ENCODE results near the gene RTN4R.
A peak's percentile ranks its signal among the peaks of the same experiment; 100 is the strongest.

Gene RTN4R

DNA sequence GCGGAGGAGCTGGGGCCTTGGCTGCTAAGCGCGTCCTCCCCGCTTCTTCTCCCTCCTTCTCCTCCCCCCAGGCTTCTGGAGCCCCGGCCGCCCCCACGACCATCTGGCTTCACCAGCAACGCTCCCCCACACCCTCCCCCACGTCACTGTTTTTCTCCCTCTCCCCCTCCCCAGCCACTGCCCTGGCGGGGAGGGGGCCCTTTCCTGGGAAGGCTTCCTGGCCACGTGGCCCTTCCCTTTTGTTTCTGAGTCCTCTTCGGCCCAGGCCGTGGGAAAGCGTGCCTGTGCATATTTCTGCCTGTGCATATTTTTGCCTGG is 27.7 kb downstream of the RTN4R start:
- DNase-seq (ENCODE audit: low read depth): no peak
- no peak for TF ChIP-seq CTCF (IDR thresholded peaks at IDR 0.05; ENCODE audit: insufficient read depth, low read depth, low read length, missing control alignments)
- H3K4me3 ChIP-seq (ENCODE audit: low read length): no peak overlapping the region

DNA sequence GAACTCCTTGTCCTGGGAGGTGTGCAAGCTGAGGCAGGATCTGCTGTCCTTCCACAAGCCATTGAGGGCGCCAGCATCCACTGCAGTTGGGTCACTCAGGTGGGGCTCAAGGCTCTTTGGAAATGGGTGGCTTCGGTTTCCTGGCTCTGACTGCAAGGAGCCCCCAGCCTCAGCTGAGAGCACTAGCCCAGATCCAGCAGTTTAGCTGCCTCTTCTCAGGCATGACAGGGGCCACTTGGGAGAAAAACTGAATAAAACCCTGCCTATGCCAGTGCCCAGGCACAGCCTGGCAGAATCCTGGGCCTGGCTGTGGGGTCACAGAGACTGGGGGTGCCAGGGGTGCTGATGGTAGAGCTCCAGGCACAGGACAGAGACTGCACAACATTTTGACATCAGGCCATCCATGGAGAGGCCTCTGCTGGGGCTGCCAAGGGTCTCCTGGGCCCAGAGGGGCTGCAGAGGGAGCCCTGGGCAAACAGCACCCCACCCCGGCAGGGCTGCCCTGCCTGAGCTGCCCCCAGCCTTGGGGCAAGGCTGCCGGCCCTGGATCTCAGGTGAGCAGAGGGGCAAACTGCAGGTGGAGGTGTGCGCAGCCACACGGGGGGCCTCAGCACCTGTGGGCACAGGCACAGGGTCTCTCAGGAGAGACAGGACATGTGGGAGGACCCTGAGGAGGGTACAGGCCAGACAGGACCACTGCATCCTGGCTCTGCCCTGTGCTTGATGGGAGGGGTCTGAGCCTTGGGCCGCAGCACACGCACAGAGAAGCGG is 28.3 kb downstream of the RTN4R start:
- no peak overlapping the region for H3K4me3 ChIP-seq (ENCODE audit: low read length)
- DNase-seq (ENCODE audit: low read depth): no peak
- TF ChIP-seq CTCF (IDR thresholded peaks at IDR 0.05; ENCODE audit: insufficient read depth, low read depth, low read length, missing control alignments): no peak

DNA sequence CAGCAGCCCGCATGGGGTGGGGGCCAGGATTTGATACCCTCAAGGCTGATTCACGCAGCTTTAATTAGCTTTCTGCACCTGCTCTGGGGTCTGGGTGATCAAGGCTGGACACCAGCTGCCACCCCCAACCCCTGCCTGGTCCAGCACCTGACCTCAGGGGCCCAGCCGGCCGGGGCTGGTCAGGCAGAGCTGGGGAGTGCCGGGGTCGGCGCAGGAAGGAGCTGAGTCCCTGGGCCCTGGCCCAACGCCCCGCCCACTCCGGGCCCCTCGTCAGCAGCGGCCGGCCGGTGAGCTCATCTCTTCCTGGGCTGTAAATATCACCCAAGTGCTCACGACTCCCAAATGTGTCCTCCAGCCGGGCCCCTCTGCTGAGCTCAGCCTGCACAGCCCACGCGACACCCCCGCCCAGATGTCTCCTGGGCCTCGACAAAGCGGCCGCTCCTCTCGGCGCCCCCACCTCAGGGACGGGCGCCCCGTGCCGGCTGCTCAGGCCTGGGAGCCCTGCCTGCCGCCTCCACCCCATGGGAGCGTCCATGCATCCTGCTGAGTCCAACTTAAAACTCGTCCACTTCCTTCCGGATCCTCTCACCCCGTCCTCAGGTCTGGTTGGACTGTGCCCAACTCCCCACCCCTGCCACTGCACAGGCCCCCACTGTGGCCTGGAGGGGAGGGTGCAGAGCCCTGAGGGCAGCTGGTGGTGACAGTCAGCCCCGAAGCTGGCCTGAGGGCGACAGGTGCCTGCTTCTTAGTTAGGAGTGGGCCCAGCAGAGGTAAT is 29.0 kb downstream of the RTN4R start:
- no peak overlapping the region for H3K4me3 ChIP-seq (ENCODE audit: low read length)
- no peak for DNase-seq (ENCODE audit: low read depth)
- TF ChIP-seq CTCF (IDR thresholded peaks at IDR 0.05; ENCODE audit: insufficient read depth, low read depth, low read length, missing control alignments): no peak

DNA sequence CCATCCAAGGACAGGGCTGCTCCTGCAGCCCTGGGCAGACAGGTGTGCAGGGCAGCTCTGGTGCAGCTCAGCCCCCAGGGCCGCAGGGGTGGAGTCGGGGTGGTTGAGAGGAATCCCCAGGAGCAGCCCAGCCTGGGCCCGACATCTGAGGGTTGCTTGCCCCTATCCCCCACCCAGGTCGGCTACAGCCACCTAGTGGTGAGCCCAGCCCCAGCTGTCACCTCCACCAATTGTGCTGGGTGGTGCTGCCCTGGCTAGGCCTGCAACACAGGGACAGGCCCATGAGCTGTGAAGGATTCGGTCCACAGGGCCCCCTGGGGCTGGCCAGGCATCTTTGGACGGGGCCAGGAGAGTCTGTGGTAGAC is 29.6 kb downstream of the RTN4R start:
- TF ChIP-seq CTCF (IDR thresholded peaks at IDR 0.05; ENCODE audit: insufficient read depth, low read depth, low read length, missing control alignments): peak; percentile 54
- peak; percentile 34 for DNase-seq (ENCODE audit: low read depth)
- no peak overlapping the region for H3K4me3 ChIP-seq (ENCODE audit: low read length)

- no peak overlapping the region for H3K4me3 ChIP-seq (ENCODE audit: low read length)
- TF ChIP-seq CTCF (IDR thresholded peaks at IDR 0.05; ENCODE audit: insufficient read depth, low read depth, low read length, missing control alignments): no peak
- DNase-seq (ENCODE audit: low read depth): peak; percentile 58
Observed at GRCh38 chr22:20237480-20238440, 30.4 kb downstream of the RTN4R start.

- DNase-seq (ENCODE audit: low read depth): no peak
- no peak overlapping the region for H3K4me3 ChIP-seq (ENCODE audit: low read length)
- no peak for TF ChIP-seq CTCF (IDR thresholded peaks at IDR 0.05; ENCODE audit: insufficient read depth, low read depth, low read length, missing control alignments)
Observed at GRCh38 chr22:20236052-20236717, 31.9 kb downstream of the RTN4R start.
